HG03280 (cell line): ENCODE results near the gene LIMS1.
"Not testable (repeated sequence)": the region's sequence is repeated elsewhere in the genome, so short reads cannot be mapped to it uniquely, and the experiment has no call there.

Experiments
- ATAC-seq: cut with Tn5 transposase; IDR thresholded peaks from one replicate; pipeline ENCODE4 v1.9.1; 2021; ENCODE audit warnings: mild to moderate bottlenecking, moderate library complexity; ENCODE audit not compliant: unreplicated experiment

LIMS1 gene

DNA sequence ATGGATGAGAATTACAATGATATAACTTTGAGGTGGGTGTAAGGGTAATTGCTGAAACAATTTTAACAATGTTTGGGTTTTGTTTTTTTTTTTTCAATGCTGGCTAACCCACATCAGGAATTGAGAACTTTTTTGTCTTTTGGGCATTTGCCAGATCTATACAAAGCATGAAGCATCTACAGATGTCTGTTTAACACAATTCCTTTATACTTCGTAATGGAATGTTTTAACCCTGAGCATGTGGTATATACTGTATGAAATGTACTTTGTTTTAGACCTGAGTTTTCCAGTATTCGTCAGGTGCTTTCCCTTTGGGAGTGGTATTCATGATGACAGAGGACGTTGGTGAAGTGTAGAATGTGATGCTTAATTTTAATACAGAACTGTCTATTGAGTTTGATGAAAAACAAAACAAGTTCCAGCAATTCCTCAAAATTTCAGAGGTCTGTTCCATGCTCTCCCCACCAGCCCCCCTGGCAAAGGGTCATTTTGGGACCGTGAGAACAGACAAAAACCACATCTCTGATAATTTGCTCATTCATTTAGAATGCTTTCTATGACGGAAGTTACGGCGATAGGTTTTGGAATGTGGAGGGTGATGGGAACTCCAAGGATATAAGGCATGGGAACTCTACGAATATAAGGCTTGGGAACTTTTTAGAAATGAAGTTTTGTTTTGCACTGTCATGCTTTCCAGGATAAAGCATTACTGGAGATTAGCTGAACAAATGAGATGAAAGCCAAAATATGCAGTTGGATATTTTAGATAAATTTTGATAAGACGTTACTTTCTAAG, 14.1 kb downstream of the LIMS1 start:
- no peak for ATAC-seq

GRCh38 chr2:108552566-108552965, 18.3 kb downstream of the LIMS1 start:
- no peak for ATAC-seq

- ATAC-seq: no peak
Observed at GRCh38 chr2:108553209-108553919, 19.1 kb downstream of the LIMS1 start.

DNA sequence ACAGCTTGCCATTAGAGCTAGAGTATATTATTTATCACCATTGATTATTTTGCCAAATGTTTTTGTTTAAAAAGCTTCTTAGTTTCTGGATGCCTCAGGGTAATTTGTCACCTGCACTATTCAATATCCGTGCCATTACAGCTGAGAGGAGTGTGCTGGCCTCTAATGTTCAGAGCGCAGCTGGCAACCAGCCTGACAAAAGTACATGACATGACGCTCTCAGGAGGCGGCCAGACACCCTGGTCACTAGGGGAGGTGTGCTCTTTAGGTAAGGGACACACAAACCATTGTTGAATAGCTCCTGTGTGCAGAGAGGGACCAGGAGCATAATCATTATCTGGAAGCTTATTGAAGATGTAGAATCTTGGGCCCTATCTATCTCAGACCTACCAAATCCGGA, 20.3 kb downstream of the LIMS1 start:
- ATAC-seq: no peak

- no peak for ATAC-seq
Observed at GRCh38 chr2:108555572-108555971, 21.3 kb downstream of the LIMS1 start.

DNA sequence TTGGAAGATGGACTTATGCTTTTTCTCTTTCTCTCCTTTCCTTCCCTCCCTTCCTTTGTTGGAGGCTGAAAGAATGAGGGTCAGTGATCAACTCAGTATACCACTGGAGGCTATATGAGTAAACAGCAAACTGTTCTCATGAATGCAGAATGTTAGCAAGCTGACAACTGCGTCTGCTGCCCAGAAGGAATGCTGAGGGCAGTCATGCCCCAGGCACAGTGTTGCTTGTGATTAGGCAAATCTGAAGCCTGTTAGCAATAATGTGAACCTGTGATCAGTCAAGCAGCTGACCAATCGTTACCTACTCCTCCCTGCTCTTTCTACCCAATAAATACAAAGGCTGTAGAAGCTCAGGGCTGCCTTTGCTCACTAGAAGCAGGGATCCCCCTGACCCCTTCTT, 22.3 kb downstream of the LIMS1 start:
- not testable (repeated sequence) for ATAC-seq

GRCh38 chr2:108560241-108560811, 26.1 kb downstream of the LIMS1 start:
- ATAC-seq: no peak

DNA sequence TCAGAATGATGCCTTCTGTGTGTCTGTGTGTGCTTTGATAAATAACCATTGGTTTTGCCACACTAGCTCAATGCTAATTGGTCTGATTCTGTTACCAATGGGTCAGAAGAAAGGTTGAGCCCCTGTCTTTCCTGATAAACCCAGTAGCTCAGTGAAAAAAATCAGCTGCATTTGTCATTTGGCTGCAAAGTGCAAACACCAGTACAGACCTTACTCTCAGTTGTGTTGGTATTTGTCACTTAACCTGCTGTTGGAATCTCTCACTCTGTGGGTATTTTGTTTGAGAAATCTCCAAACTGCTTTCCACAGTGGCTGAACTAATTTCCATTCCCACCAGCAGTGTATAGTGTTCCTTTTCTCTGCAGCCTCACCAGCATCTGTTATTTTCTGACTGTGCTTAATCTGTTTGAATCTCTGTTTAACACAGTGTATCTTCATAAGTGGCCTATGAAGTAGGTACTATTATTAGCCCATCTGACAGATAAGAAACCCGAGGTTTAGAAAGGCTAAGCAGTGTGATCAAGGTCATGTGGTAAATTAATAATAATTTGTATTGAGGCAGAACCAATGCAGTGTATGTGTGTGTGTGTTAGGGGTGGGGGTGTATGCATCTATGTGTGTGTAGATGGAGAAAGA, 26.7 kb downstream of the LIMS1 start:
- ATAC-seq: no peak

GRCh38 chr2:108562274-108562673, 28.0 kb downstream of the LIMS1 start:
- no peak for ATAC-seq

GRCh38 chr2:108564510-108564909, 30.2 kb downstream of the LIMS1 start:
- no peak for ATAC-seq

DNA sequence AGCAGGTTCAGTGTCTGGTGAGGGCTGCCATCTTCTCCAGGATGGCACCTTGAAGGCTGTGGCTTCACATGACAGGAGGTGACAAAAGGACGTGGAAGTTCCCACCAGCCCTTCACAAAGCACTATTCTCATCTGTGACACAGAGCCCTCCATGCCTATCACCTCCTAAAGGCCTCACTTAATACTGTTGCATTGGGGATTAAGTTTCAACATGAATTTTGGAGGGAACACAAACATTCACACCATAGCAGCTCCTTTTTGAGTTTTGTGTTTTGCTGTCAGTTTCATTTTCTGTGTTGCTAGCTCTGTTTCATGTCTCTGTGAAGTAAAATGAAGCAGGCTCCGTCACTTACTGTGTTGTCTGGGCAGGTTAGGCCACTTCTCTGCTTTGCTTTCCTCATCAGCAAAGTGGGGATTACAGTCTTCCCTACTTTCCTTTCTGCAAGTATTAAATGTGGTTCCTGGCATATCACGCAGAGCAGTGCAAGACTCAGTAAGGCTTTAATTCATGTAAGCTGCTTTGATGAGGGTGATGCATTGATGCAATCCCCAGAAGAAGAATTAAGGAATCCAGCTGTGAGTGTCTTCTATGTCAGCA, 31.6 kb downstream of the LIMS1 start:
- ATAC-seq: peak; percentile 78

GRCh38 chr2:108570416-108570815, 36.1 kb downstream of the LIMS1 start:
- ATAC-seq: no peak

GRCh38 chr2:108571286-108571685, 37.0 kb downstream of the LIMS1 start:
- no peak for ATAC-seq

GRCh38 chr2:108573061-108573460, 38.8 kb downstream of the LIMS1 start:
- no peak for ATAC-seq

DNA sequence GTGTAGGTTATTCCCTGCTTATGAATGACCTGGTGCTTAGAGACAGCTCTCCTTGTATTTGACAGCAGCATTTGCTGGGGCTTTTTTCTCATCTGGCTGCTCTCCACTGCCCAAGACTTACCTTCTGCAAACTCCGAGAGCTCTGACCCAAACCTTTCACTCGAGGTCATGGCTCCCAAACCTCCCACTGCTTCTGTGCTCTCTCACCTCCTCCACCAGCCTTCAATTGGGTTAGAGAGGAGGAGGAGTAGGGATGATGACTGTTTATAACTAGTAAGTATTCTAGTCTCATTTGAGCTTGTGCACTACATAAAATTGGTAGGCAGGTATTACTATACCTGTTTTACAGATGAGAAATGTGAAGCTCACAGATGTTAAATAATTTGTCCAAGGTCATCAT, 40.1 kb downstream of the LIMS1 start:
- no peak for ATAC-seq

DNA sequence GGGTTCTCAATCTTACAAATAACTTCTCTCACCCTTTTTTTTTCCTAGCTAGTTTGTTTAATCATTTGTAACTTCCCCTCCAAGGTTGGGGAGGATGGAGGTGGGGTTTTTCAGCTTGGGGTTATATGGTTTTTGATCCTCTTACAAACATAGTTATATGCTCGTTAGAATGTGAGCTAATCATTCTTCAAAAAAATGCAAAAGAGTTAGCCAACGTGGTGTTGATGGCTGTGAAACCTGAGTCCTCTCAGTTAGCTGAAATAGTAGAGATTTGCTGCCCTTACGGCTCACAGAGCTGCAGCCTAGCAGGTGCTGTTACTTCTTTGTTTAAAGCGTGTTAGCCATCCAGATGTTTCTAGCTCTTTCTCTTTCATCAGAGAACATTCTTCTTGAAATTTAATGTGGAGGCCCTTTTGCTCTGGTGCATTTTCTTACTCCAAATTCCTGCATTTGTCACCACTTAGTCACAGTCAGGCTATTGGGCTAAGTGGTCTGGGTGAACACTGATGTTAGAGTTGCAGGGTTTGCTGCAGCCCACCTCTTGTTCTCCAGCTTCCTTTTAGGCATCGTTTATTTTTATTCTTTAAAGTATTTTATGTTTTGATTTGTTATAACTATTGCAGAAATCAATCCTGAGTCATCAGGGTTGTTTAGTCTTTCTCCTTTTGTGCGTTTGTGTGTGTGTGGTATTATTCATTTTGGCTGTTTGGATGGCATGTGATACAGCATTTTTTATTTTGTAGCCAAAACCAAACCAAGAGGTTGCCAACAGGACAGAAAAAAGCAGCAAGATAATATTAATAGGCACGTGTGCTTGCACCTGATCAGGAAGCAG, 41.1 kb downstream of the LIMS1 start:
- ATAC-seq: peak; percentile 73

- no peak for ATAC-seq
Observed at GRCh38 chr2:108577099-108577498, 42.8 kb downstream of the LIMS1 start.

DNA sequence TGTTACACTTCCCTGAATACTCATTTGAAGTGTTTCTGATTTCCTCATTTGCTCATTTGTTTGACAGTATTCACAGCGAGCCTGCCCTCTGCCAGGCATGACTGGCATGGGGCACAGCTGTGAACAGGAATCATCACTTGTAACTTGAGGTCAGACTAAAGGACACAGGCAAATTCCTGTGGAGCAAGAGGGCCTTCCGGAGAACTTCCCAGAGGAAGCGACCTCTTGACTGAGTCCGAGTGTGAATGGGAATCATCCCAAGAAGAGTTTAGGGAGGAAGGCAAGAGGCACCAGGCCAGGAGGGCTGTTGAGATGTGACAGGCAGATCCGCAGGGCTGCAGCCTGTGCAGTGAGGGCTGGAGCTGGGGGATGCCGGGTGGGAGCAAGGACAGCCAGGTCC, 45.4 kb downstream of the LIMS1 start:
- ATAC-seq: no peak

GRCh38 chr2:108580050-108580449, 45.8 kb downstream of the LIMS1 start:
- ATAC-seq: no peak

- peak; percentile 79 for ATAC-seq
Observed at GRCh38 chr2:108583903-108584520, 49.7 kb downstream of the LIMS1 start.
